HEK293 (cell line): Measurements from ENCODE around the gene FIGN.

Experiments used
- GLI4 ChIP-seq: fragments of 450-650 bp; formaldehyde crosslinking; IDR thresholded peaks from 2 replicates; pipeline ENCODE4 v1.5.1; 2016; ENCODE audit warnings: missing biosample characterization, missing genetic modification characterization
- KLF9 ChIP-seq: fragments of 450-650 bp; formaldehyde crosslinking; IDR thresholded peaks from 2 replicates; pipeline ENCODE4 v1.5.1; 2016; ENCODE audit warnings: missing biosample characterization, missing genetic modification characterization, low read depth
- ZBTB20 ChIP-seq: fragments of 450-650 bp; formaldehyde crosslinking; IDR thresholded peaks from 2 replicates; pipeline ENCODE4 v1.5.1; 2016; ENCODE audit warnings: missing biosample characterization, missing genetic modification characterization
- ZBTB7A ChIP-seq: fragments of 450-650 bp; formaldehyde crosslinking; IDR thresholded peaks from 2 replicates; pipeline ENCODE4 v1.5.1; 2016; ENCODE audit warnings: low read depth, missing biosample characterization, missing genetic modification characterization
- ZNF146 ChIP-seq: fragments of 450-650 bp; formaldehyde crosslinking; IDR thresholded peaks from 2 replicates; pipeline ENCODE4 v1.5.1; 2016; ENCODE audit warnings: missing biosample characterization, missing genetic modification characterization
- ZNF16 ChIP-seq: fragments of 450-650 bp; formaldehyde crosslinking; IDR thresholded peaks from 2 replicates; pipeline ENCODE4 v1.5.1; 2016; ENCODE audit warnings: low read depth, missing biosample characterization, missing genetic modification characterization
- ZNF184 ChIP-seq: fragments of 450-650 bp; IDR thresholded peaks from 2 replicates; pipeline ENCODE4 v1.5.1; 2018; ENCODE audit warnings: missing biosample characterization, mild to moderate bottlenecking, missing genetic modification characterization
- ZNF266 ChIP-seq: fragments of 450-650 bp; formaldehyde crosslinking; IDR thresholded peaks from 2 replicates; pipeline ENCODE4 v1.5.1; 2016; ENCODE audit warnings: missing biosample characterization, missing genetic modification characterization, low read depth
- ZNF391 ChIP-seq: fragments of 450-650 bp; formaldehyde crosslinking; IDR thresholded peaks from 2 replicates; pipeline ENCODE4 v1.5.1; 2016; ENCODE audit warnings: low read depth, missing biosample characterization, missing genetic modification characterization, borderline replicate concordance
- ZNF544 ChIP-seq: fragments of 450-650 bp; formaldehyde crosslinking; IDR thresholded peaks from 2 replicates; pipeline ENCODE4 v1.5.0; 2017; ENCODE audit warnings: missing biosample characterization, missing genetic modification characterization
- ZNF658 ChIP-seq: fragments of 450-650 bp; formaldehyde crosslinking; IDR thresholded peaks from 2 replicates; pipeline ENCODE4; 2016; ENCODE audit warnings: missing biosample characterization, missing genetic modification characterization
- TF ChIP-seq, protein P1 (sequence below): fragments of 450-650 bp; formaldehyde crosslinking; IDR thresholded peaks from 2 replicates; pipeline ENCODE4 v1.5.1; 2016; ENCODE audit warnings: missing biosample characterization, missing genetic modification characterization
- TF ChIP-seq, protein P2 (sequence below): fragments of 450-650 bp; formaldehyde crosslinking; IDR thresholded peaks from 2 replicates; pipeline ENCODE4 v1.5.1; 2016; ENCODE audit warnings: missing biosample characterization, missing genetic modification characterization, low read depth
- TF ChIP-seq, protein P3 (sequence below): fragments of 450-650 bp; formaldehyde crosslinking; IDR thresholded peaks from 2 replicates; pipeline ENCODE4 v1.5.1; 2016; ENCODE audit warnings: missing biosample characterization, missing genetic modification characterization

DNA sequence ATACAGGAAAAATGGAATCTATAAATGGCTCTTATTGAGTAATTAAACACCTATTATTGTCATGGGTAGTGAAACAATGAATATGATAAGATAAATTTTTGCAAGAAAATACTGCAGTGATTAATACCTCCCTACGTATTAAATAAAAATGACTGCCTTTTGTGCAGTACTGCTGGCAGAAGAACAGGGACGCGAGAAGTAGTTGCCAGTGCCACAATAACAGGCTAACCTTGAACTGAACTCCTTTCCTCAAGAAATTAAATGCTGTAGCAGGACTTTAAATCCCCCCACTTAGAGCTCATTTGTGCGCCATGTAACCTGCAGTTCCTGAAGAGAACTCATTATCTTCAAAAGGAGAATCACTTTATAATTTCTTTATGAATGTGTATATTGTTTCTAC, 24.6 kb downstream of the FIGN start:
- TF ChIP-seq, protein P1, sequence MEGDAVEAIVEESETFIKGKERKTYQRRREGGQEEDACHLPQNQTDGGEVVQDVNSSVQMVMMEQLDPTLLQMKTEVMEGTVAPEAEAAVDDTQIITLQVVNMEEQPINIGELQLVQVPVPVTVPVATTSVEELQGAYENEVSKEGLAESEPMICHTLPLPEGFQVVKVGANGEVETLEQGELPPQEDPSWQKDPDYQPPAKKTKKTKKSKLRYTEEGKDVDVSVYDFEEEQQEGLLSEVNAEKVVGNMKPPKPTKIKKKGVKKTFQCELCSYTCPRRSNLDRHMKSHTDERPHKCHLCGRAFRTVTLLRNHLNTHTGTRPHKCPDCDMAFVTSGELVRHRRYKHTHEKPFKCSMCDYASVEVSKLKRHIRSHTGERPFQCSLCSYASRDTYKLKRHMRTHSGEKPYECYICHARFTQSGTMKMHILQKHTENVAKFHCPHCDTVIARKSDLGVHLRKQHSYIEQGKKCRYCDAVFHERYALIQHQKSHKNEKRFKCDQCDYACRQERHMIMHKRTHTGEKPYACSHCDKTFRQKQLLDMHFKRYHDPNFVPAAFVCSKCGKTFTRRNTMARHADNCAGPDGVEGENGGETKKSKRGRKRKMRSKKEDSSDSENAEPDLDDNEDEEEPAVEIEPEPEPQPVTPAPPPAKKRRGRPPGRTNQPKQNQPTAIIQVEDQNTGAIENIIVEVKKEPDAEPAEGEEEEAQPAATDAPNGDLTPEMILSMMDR (tag by site-specific recombination), result no peak
- TF ChIP-seq ZNF391 (no peak), GLI4 (tag by site-specific recombination) (no peak), ZNF184 (tag by site-specific recombination) (no peak), ZBTB7A (tag by site-specific recombination) (no peak), ZNF16 (no peak), ZNF146 (tag by site-specific recombination) (no peak), ZBTB20 (no peak), ZNF658 (tag by site-specific recombination) (no peak), KLF9 (tag by site-specific recombination) (no peak), ZNF266 (tag by site-specific recombination) (no peak), ZNF544 (tag by site-specific recombination) (no peak)
- TF ChIP-seq, protein P2, sequence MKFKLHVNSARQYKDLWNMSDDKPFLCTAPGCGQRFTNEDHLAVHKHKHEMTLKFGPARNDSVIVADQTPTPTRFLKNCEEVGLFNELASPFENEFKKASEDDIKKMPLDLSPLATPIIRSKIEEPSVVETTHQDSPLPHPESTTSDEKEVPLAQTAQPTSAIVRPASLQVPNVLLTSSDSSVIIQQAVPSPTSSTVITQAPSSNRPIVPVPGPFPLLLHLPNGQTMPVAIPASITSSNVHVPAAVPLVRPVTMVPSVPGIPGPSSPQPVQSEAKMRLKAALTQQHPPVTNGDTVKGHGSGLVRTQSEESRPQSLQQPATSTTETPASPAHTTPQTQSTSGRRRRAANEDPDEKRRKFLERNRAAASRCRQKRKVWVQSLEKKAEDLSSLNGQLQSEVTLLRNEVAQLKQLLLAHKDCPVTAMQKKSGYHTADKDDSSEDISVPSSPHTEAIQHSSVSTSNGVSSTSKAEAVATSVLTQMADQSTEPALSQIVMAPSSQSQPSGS (tag by site-specific recombination), result no peak
- TF ChIP-seq, protein P3, sequence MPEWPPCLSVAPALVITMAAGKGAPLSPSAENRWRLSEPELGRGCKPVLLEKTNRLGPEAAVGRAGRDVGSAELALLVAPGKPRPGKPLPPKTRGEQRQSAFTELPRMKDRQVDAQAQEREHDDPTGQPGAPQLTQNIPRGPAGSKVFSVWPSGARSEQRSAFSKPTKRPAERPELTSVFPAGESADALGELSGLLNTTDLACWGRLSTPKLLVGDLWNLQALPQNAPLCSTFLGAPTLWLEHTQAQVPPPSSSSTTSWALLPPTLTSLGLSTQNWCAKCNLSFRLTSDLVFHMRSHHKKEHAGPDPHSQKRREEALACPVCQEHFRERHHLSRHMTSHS, result no peak
